SW 1271 (cell line): ENCODE measurements around the gene FAM13B.
A peak's percentile ranks its signal among the peaks of the same experiment; 100 is the strongest.
"Not testable (repeated sequence)": the region's sequence is repeated elsewhere in the genome, so short reads cannot be mapped to it uniquely, and the experiment has no call there.

ENCODE experiments used
- DNase-seq, 2 experiments: peaks; one replicate each; lab custom pipeline; 2025; lab: John Stamatoyannopoulos, UW

FAM13B gene

GRCh38 chr5:138032572-138033385 lies at the start of gene FAM13B:
Gene FAM13B (minus strand): TSS chr5:138033079. CDS start chr5:138019111, 13,968 bp downstream.
- DNase-seq = peak; percentile 58 to 86

- DNase-seq = no peak
These were observed 49.2 kb upstream of the FAM13B start for GRCh38 chr5:138082033-138082432.

GRCh38 chr5:138078006-138078643 lies 45.2 kb upstream of the FAM13B start:
- DNase-seq = no peak

- DNase-seq = peak in 1 of 2 experiments; percentile 80
These were observed 44.3 kb upstream of the FAM13B start for GRCh38 chr5:138077064-138077696.

- DNase-seq = not testable (repeated sequence)
These were observed 37.1 kb upstream of the FAM13B start for GRCh38 chr5:138070026-138070425.

DNA sequence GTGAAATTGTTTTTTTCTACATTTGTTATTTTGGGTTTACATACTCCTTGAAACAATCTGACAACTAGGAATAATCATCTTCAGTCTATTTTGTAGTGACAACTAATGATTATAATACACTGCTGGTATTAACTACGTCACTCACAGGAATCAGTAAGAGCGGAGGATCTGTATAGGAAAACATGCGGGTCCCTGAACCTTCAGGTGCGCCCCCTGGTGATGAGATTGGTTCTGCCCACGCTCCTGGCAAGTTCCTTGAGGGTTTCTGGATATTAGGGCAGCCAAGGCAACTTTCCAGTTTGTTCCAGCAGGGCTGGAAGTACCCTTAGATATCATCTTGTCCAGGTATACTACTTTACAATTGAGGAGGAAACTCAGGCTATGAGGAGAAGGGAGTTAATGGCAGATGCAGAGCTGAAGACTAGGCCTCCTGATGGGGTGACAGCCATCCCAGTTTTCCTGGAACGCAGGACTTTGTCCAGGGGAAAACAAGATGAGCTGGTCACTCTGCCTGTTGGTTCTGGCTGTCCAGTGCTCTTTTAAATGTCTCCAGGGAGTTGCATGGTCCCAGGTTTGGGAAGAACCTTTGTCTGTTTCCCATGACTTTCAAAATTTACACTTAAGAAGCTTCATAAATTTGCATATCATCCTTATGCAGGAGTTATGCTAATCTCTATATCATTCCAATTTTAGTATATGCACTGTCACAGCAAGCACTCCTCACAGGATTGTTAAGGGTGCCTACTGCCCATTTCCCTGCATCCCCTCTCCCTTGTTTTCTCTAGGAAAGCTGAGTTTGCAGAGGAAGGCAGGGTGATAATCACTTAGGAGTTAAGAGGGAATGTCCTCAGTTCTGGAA lies 36.1 kb upstream of the FAM13B start:
- DNase-seq = peak; percentile 56 to 83

DNA sequence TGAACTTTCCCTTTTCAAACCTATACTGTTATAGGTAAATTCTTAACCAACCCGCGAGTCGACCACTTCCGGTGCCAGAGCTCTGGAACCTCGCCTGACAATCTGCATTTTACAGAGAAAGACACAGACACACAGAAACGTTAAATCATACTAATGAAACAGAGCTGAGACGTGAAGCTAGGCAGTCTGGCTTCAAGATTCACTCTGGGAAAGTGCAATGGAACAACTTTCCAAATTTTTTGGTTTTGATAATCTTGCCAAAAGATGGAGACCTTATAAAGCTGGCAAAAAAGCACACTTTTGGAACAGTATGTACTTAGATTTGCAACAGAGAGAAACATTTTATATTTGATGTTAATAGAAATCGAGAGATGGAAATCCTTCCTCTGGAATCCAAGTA lies 35.1 kb upstream of the FAM13B start:
- no peak for DNase-seq

DNA sequence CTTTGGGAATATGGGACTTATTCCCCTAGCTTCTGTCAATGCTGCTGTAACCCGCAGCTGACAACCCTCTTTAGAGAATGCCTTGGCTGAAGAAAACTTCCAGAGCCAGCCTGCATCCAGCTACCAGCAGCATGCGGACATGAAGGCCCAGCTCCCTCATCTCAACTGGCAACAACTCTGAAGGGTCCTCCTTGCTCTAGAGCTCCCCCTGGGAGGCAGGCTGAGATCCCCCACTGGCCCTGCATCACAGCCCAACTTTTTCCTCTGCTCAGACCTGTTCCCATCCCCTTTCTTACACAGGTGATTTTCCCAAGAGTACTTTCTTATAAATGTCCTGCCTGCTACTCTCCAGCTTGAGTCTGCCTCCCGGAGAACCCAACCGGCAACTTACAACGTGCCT lies 32.2 kb upstream of the FAM13B start:
- DNase-seq = no peak

DNA sequence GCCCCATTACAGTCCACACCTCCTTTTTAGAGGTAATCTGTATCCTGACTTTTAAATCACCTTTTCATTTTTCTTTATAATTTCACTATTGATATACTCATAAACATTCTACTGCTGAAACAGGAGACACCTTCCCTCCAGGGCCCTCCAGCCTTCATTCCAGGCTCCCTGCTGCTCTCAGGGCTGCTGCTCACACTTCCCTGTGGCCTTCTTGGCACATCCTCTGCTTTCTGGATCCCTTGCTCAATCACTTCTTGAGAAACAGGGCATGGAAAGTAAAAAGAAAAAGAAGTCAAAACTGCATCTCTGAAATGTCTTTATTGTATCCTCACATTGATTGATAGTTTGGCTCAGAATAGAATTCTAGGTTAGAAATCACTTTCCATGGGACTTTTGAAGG lies 31.6 kb upstream of the FAM13B start:
- DNase-seq = no peak

DNA sequence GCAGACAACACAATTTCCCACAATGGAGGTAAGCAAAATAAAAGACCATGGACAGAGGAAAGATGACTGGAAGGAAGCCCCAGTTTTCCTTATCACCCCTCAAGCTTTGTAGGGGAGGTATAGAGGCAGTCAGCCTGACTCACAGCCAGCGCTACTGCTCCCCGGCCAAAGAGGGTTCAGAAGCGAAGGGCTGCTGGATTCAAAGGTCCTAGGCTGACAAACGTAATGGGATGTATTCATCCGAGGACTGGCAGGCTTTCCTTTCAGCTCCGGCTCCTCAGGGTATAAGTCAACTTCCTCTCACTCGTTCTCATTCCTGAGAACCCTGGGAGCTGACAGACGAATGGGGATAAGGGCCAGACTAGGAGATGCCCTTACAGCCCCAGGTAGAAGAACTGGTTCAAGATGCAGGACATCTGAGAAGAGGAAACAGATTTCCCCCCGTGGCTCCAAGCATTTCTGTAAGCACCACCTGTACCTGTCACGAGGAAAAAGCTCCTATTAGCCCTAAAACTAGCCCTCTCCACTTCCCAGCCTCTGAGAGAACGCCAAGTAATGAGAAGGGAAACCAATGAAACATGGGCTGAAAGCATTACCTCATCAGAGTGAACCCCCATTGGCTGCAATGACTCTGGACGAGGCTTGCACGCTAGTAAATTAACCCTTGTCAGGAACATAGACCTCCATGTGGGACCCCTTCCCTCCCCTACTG lies 22.1 kb upstream of the FAM13B start:
- no peak for DNase-seq

GRCh38 chr5:138054206-138054605 lies 21.3 kb upstream of the FAM13B start:
- DNase-seq = no peak

DNA sequence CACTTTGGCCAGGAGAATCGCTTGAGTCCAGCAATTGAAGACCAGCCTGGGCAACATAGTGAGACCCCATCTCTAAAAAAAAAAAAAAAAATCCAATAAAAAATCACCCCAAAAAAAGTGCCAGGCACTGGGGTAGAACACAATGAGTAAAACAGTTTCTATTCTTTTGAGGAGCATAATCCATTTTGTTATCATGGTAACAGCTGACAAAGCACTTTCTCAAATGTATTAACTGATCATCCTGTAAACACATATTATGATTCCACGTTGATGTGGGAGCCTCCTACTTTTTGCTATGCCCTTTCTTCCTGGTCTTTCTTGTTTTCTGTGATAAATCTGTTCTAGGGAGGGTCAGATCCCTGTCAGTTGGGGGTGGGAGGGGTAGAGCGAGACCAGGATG lies 20.7 kb upstream of the FAM13B start:
- DNase-seq = no peak

DNA sequence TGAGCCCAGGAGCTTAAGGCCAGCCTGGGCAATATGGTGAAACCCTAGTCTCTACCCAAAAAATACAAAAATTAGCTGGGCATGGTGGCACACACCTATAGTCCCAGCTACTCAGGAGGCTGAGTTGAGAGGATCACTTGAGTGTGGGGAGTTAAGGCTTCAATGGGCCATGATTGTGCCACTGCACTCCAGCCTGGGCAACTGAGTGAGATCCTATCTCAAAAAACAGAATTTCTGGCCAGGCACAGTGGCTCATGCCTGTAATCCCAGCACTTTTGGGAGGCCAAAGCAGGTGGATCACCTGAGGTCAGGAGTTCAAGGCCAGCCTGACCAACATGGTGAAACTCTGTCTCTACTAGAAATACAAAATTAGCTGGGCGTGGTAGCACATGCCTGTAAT lies 19.8 kb upstream of the FAM13B start:
- DNase-seq = not testable (repeated sequence)

GRCh38 chr5:138051441-138052296 lies 18.8 kb upstream of the FAM13B start:
- DNase-seq = no peak

DNA sequence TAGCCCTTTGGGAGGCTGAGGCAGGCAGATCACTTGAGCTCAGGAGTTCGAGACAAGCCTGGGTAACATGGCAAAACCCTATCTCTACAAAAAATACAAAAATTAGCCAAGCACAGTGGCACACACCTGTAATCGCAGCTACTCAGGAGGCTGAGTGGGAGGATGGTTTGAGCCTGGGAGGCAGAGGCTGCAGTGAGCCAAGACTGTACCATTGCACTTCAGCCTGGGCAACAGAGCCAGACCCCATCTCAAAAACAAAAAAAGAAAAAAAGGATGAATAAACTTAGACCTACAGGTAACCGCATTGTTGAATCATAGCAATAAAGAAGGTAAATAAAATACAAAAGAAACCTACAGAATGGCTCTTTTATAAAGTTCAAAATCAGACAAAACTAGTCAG lies 12.4 kb upstream of the FAM13B start:
- not testable (repeated sequence) for DNase-seq

DNA sequence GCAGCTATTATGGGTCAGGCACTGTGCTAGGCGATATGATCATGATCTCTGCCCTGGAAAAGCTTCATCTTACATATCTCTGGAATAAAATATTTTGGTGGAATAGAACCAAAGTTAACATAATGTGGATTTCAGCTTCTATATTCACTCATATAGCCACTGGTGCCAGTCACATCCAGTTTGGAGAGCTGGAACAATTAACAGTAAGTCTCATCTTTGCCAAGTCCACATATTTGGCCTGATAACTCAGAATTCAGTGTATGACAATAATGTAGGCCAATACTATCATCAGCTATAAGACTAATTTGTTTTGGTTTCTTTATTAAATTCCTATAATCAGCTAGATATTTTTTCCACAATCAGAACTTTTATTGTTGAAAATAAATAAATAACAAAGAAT lies 5.9 kb upstream of the FAM13B start:
- DNase-seq = no peak

- no peak for DNase-seq
These were observed 5.2 kb upstream of the FAM13B start for GRCh38 chr5:138037907-138038633.

DNA sequence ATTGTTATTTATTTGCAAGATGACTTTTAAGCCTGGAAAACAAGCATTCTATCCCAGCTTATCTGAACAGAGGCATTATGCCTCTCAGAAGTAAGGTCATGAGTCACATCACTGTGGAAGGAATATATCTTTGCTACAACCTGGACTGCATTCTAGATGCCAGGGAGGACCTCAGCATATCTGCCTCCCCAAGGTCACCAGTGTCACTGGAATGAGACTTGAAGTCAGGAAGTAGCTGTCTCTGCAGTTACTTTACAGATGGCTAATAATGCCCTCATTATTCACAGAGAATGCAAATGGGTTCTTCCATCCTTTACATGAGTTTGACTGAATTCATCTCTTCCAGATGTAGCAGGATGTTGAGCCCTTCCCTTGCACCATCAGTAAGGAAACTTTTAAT lies 4.4 kb upstream of the FAM13B start:
- no peak for DNase-seq

DNA sequence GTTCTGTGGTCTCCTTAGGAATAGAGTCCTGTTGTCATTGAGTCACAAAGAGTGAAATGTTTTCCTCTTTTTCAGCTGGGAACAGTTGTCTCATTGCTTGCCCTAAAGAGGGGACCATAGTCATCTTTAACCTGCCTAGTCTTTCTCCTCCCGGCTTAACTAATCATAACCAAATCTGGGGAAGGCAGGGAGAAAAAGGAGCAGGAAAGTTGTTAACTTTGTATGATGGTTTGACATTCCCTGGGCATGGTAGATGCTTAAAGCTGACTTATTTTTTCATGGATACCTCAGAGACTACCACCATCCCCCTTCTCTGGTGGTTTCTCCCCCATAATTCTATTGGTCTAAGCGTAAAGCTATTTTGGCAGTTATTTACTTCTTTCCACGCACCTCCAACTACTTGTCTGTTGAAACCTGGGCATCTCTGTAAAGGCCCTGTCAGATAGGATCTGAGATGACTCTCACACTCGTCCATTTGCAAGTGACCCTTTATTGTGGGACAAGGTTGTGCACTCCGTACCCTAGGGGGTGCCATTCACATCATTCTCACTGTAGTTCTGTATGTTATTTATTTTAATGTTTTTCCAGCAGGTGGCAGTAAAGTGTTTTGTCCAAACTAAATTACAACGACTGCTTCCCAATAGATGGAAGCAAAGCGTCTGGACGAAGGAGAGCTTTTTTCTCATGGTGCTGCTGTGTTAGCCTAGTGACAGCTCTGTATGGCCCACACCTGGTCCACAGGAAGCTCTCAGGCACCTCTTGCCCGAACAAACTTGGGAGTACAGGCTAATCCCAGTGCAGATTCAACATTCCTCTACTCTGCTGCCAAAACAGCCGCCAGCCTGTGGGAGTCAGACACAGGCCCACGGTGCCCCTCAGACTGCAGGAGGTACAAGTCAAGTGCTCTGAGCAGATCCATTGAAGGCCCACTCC lies 3.0 kb upstream of the FAM13B start:
- peak; percentile 85 to 97 for DNase-seq
